Endothelial cell of umbilical vein (primary cell): ENCODE data around the gene ITM2B. TPM values are rescaled to one million over a fixed set of nuclear protein-coding genes. Genes with fewer than 3 reads are reported as not detected.

Experiments
- BruUV-seq: library from RNA; stranded (reverse); fragments of 400-500 nt; replicated peaks from 2 replicates; lab custom pipeline; 2021; lab: Mats Ljungman, UMichigan
- CTCF ChIA-PET: fragments of 300-600, 350-600 bp; sonication (Branson Sonifier 250); formaldehyde crosslinking; loops from one replicate; lab custom pipeline; 2021; ENCODE audit warnings: antibody characterized with exemption, inconsistent platforms; lab: Charles Lee
- POLR2A ChIA-PET: fragments of 300-600, 350-600 bp; sonication (Branson Sonifier 250); formaldehyde crosslinking; loops from one replicate; lab custom pipeline; 2021; ENCODE audit warnings: antibody characterized with exemption, inconsistent platforms; lab: Charles Lee
- DNase-seq: peaks from one replicate; pipeline ENCODE4 v3.0.0-alpha.2; 2011; ENCODE audit warnings: low read depth, low spot score
- FAIRE-seq: peaks from 2 replicates; lab custom pipeline; 2011; peaks lifted over from hg19 to GRCh38; lab: Jason Lieb, UNC
- H2AFZ ChIP-seq: 2 replicates; pipeline ENCODE4 v1.6.0; 2012; ENCODE audit warnings: low read depth, low read length, control low read depth, inconsistent platforms
- H3K27ac ChIP-seq: 2 replicates; pipeline ENCODE4 v1.5.1; 2011; ENCODE audit warnings: low read depth, mild to moderate bottlenecking, control low read depth, low read length, moderate library complexity; ENCODE audit not compliant: insufficient read depth
- H3K27me3 ChIP-seq, 2 experiments: 2 replicates each; pipeline versions ENCODE4 v1.6.0 to v1.6.1; 2011; ENCODE audit warnings: low read length in 2 of 2, mixed read lengths in 1 of 2; ENCODE audit not compliant: control insufficient read depth in 2 of 2, insufficient read depth in 2 of 2
- H3K36me3 ChIP-seq, 2 experiments: 2 replicates in 1 of 2; 3 replicates in 1 of 2; pipeline ENCODE4 v1.5.1; 2011; ENCODE audit warnings: low read length in 2 of 2, mild to moderate bottlenecking in 1 of 2, moderate library complexity in 1 of 2; ENCODE audit not compliant: control insufficient read depth in 2 of 2, insufficient read depth in 2 of 2; ENCODE audit errors: extremely low read depth in 1 of 2
- H3K4me1 ChIP-seq: 3 replicates; pipeline ENCODE4 v1.5.1; 2011; ENCODE audit warnings: mild to moderate bottlenecking, low read length; ENCODE audit not compliant: control insufficient read depth, insufficient read depth; ENCODE audit errors: extremely low read depth
- H3K4me2 ChIP-seq: 2 replicates; pipeline ENCODE4 v1.6.1; 2011; ENCODE audit warnings: low read length, control low read depth, mixed read lengths; ENCODE audit not compliant: insufficient read depth
- H3K4me3 ChIP-seq, 3 experiments: fragments of 200-600 bp in 1 of 3; sonication (generic), shearing (Covaris generic) in 1 of 3; replicated peaks in 1 of 3; 2 replicates each; pipeline ENCODE4 v1.5.1; 2011 to 2016; ENCODE audit warnings: control low read depth in 3 of 3, low read length in 3 of 3, mild to moderate bottlenecking in 2 of 3, inconsistent platforms in 1 of 3, low read depth in 1 of 3, moderate library complexity in 1 of 3; ENCODE audit not compliant: insufficient read depth in 1 of 3
- H3K79me2 ChIP-seq: 2 replicates; pipeline ENCODE4 v1.6.0; 2012; ENCODE audit warnings: low read length, inconsistent platforms; ENCODE audit not compliant: control insufficient read depth, insufficient read depth
- H3K9ac ChIP-seq: replicated peaks from 2 replicates; pipeline ENCODE3; 2011; ENCODE audit warnings: low read length, control low read depth; ENCODE audit not compliant: insufficient read depth; ENCODE audit errors: extremely low read depth
- H3K9me1 ChIP-seq: replicated peaks from 3 replicates; pipeline ENCODE4 v1.6.0; 2011; ENCODE audit warnings: mild to moderate bottlenecking, low read length; ENCODE audit not compliant: control insufficient read depth, insufficient read depth; ENCODE audit errors: extremely low read depth
- H3K9me3 ChIP-seq: replicated peaks from 2 replicates; pipeline ENCODE4 v1.5.1; 2012; ENCODE audit warnings: low read length, inconsistent platforms; ENCODE audit not compliant: control insufficient read depth, insufficient read depth
- H4K20me1 ChIP-seq: replicated peaks from 2 replicates; pipeline ENCODE3; 2011; ENCODE audit warnings: mild to moderate bottlenecking, low read length; ENCODE audit not compliant: control insufficient read depth, insufficient read depth; ENCODE audit errors: extremely low read depth
- EZH2 ChIP-seq: IDR thresholded peaks from 2 replicates; pipeline ENCODE4 v1.6.1; 2012; ENCODE audit warnings: borderline replicate concordance, low read depth, mild to moderate bottlenecking, moderate library complexity, low read length, inconsistent platforms; ENCODE audit not compliant: severe bottlenecking
- FOS ChIP-seq: IDR thresholded peaks from 2 replicates; pipeline ENCODE4 v1.6.1; 2011; ENCODE audit warnings: mild to moderate bottlenecking, low read length, moderate library complexity, borderline replicate concordance; ENCODE audit not compliant: insufficient read depth
- GATA2 ChIP-seq: IDR thresholded peaks from 2 replicates; pipeline ENCODE4 v1.7.0; 2011; ENCODE audit warnings: low read depth, mild to moderate bottlenecking, moderate library complexity, mixed read lengths, low read length; ENCODE audit not compliant: insufficient read length, insufficient read depth
- JUN ChIP-seq: IDR thresholded peaks from 2 replicates; pipeline ENCODE4 v1.6.1; 2011; ENCODE audit warnings: borderline replicate concordance, low read depth; ENCODE audit not compliant: insufficient read length, insufficient read depth
- MAX ChIP-seq: IDR thresholded peaks from 2 replicates; pipeline ENCODE4 v1.6.1; 2011; ENCODE audit not compliant: insufficient read depth, insufficient read length
- MYC ChIP-seq: IDR thresholded peaks from one replicate; pipeline ENCODE4 v1.6.1; 2011; ENCODE audit warnings: mild to moderate bottlenecking, low read depth, low read length
- POLR2A ChIP-seq: IDR thresholded peaks from 2 replicates; pipeline ENCODE4 v1.6.1; 2012; ENCODE audit warnings: low read depth, mild to moderate bottlenecking, control low read depth, low read length
- POLR2AphosphoS5 ChIP-seq: IDR thresholded peaks from 2 replicates; pipeline ENCODE4 v1.6.1; 2012; ENCODE audit warnings: low read depth, mild to moderate bottlenecking, control low read depth, low read length, moderate library complexity; ENCODE audit not compliant: insufficient read depth
- dilution Hi-C: fragments of 300-500 bp; cut with MboI; formaldehyde crosslinking; loops from one replicate; pipeline ENCODE4 v1.15.0; 2019; ENCODE audit warnings: low sequenced_read_pairs; ENCODE audit not compliant: extremely low pct_ligation_motif_present
- intact Hi-C: fragments of 100-400 bp; cut with micrococcal nuclease; formaldehyde crosslinking; loops from one replicate; pipeline ENCODE4 v1.10.0; 2022
- polyA plus RNA-seq, 4 experiments: library from polyadenylated mRNA; depleted of rRNA in 3 of 4; stranded (reverse) in 3 of 4; unstranded in 1 of 4; fragments of >200 nt; gene quantifications; 2 replicates each; pipeline versions ENCODE4 v1.2.1 to v1.2.3, GENCODE V29; 2011 to 2012; ENCODE audit warnings: missing spikeins in 1 of 4
- total RNA-seq: library from RNA; stranded (reverse); gene quantifications from 2 replicates; pipeline ENCODE4 v1.2.3, GENCODE V29; 2021
- TF ChIP-seq, protein P1 (sequence below), 2 donors: IDR thresholded peaks; 1 replicate in 1 of 2; 2 replicates in 1 of 2; pipeline ENCODE4 v1.5.1; 2011; ENCODE audit warnings: low read length in 2 of 2, mild to moderate bottlenecking in 2 of 2, moderate library complexity in 2 of 2, control low read depth in 1 of 2, inconsistent platforms in 1 of 2, low read depth in 1 of 2; ENCODE audit not compliant: insufficient read depth in 1 of 2; ENCODE audit errors: extremely low read depth in 1 of 2

The ITM2B gene
- total and polyA plus RNA-seq, 2 donors (not counting 3 experiments of a cell fraction or from before 2014, with no cell fraction given): 150 to 271 TPM

- DNase-seq (no peak), FAIRE-seq (no peak)
- Histone ChIP-seq H3K9ac (no peak overlapping the region), H3K4me2 (no peak overlapping the region), H2AFZ (no peak overlapping the region), H3K27ac (no peak overlapping the region), H3K36me3 (peaks cover 15 to 21% of the 10 kb centered on the region in 2 experiments), H3K4me3 (no peak overlapping the region), H4K20me1 (no peaks in the 10 kb centered on the region), H3K9me3 (no peaks in the 10 kb centered on the region), H3K27me3 (no peaks in the 10 kb centered on the region), H3K9me1 (no peaks in the 10 kb centered on the region), H3K4me1 (no peaks in the 10 kb centered on the region), H3K79me2 (no peaks in the 10 kb centered on the region)
- TF ChIP-seq MYC: no peak
- TF ChIP-seq MAX: no peak
- TF ChIP-seq FOS: no peak
- no peak for TF ChIP-seq POLR2AphosphoS5
- TF ChIP-seq GATA2: no peak
- no peak for TF ChIP-seq EZH2
- no peak for TF ChIP-seq POLR2A
- dilution Hi-C loops: no loop called here
- intact Hi-C loops: no loop called here
- BruUV-seq: no TSS peak
- POLR2A ChIA-PET: no interaction called here
- CTCF ChIA-PET: no interaction called here
Observed at GRCh38 chr13:48258430-48258829, 25.4 kb downstream of the ITM2B start.

DNA sequence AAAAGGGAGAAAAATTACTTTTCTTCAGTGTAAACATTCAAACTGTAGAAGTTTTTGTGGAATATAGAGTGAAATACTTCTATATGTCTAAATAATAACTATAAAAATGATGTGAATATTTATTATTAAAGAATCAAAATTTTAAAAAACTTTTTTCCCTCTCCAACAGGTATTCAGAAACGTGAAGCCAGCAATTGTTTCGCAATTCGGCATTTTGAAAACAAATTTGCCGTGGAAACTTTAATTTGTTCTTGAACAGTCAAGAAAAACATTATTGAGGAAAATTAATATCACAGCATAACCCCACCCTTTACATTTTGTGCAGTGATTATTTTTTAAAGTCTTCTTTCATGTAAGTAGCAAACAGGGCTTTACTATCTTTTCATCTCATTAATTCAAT, 28.0 kb downstream of the ITM2B start:
- no peaks in the 10 kb centered on the region for H3K4me1 ChIP-seq
- no peak overlapping the region for H3K9ac ChIP-seq
- no peaks in the 10 kb centered on the region for H3K27me3 ChIP-seq
- FAIRE-seq: no peak
- ChIA-PET POLR2A (no interaction called here), CTCF (no interaction called here)
- intact Hi-C loops: no loop called here
- dilution Hi-C loops: no loop called here
- no peak overlapping the region for H2AFZ ChIP-seq
- DNase-seq: no peak
- H3K27ac ChIP-seq: no peak overlapping the region
- H3K9me3 ChIP-seq: no peaks in the 10 kb centered on the region
- H4K20me1 ChIP-seq: no peaks in the 10 kb centered on the region
- TF ChIP-seq, protein P1, sequence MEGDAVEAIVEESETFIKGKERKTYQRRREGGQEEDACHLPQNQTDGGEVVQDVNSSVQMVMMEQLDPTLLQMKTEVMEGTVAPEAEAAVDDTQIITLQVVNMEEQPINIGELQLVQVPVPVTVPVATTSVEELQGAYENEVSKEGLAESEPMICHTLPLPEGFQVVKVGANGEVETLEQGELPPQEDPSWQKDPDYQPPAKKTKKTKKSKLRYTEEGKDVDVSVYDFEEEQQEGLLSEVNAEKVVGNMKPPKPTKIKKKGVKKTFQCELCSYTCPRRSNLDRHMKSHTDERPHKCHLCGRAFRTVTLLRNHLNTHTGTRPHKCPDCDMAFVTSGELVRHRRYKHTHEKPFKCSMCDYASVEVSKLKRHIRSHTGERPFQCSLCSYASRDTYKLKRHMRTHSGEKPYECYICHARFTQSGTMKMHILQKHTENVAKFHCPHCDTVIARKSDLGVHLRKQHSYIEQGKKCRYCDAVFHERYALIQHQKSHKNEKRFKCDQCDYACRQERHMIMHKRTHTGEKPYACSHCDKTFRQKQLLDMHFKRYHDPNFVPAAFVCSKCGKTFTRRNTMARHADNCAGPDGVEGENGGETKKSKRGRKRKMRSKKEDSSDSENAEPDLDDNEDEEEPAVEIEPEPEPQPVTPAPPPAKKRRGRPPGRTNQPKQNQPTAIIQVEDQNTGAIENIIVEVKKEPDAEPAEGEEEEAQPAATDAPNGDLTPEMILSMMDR (IDR thresholded peaks at IDR 0.05; ENCODE audit: extremely low read depth in 1 of 2, insufficient read depth in 1 of 2, low read depth in 1 of 2, low read length in 2 of 2): no peak
- TF ChIP-seq EZH2 (no peak), POLR2AphosphoS5 (no peak), MAX (no peak), JUN (no peak), GATA2 (no peak), MYC (no peak), POLR2A (no peak), FOS (no peak)
- H3K79me2 ChIP-seq: no peaks in the 10 kb centered on the region
- no peak overlapping the region for H3K4me3 ChIP-seq
- no peak overlapping the region for H3K4me2 ChIP-seq
- no TSS peak for BruUV-seq
- no peaks in the 10 kb centered on the region for H3K9me1 ChIP-seq
- H3K36me3 ChIP-seq: peaks cover 9 to 18% of the 10 kb centered on the region in 2 experiments
